Duodenal mucosa (tissue), 2 donors: ENCODE data around the gene ELMO1.

Source experiments
- H3K27ac ChIP-seq: one replicate; pipeline ENCODE4 v1.7.0; 2013; ENCODE audit warnings: low read depth, low read length
- H3K27me3 ChIP-seq, 2 donors: one replicate each; pipeline ENCODE4 v1.7.0; 2013; ENCODE audit warnings: low read length in 2 of 2, control low read depth in 1 of 2; ENCODE audit not compliant: insufficient read depth in 2 of 2, control insufficient read depth in 1 of 2
- H3K36me3 ChIP-seq, 2 donors: one replicate each; pipeline ENCODE4 v1.7.0; 2013; ENCODE audit warnings: low read length in 2 of 2, control low read depth in 1 of 2; ENCODE audit not compliant: insufficient read depth in 2 of 2, control insufficient read depth in 1 of 2
- H3K4me1 ChIP-seq, 2 donors: one replicate each; pipeline ENCODE4 v1.7.0; 2013; ENCODE audit warnings: low read length in 2 of 2, control low read depth in 1 of 2; ENCODE audit not compliant: insufficient read depth in 2 of 2, control insufficient read depth in 1 of 2
- H3K4me3 ChIP-seq, 2 donors: one replicate each; pipeline ENCODE4 v1.7.0; 2013; ENCODE audit warnings: low read length in 2 of 2, low read depth in 1 of 2
- H3K9ac ChIP-seq, 2 donors: one replicate each; pipeline ENCODE4 v1.7.0; 2013; ENCODE audit warnings: low read length in 2 of 2, low read depth in 1 of 2
- H3K9me3 ChIP-seq, 2 donors: one replicate each; pipeline ENCODE4 v1.7.0; 2013; ENCODE audit warnings: low read length in 2 of 2, control low read depth in 1 of 2; ENCODE audit not compliant: control insufficient read depth in 1 of 2

ELMO1 gene

GRCh38 chr7:36852931-36853330 is 595.7 kb downstream of the ELMO1 start:
- Histone ChIP-seq H3K9me3 (peaks cover 4 to 6% of the 10 kb centered on the region in 2 donors), H3K27me3 (no peaks in the 10 kb centered on the region), H3K9ac (no peak overlapping the region), H3K4me1 (no peaks in the 10 kb centered on the region), H3K36me3 (peaks cover 0 to 5% of the 10 kb centered on the region in 2 donors), H3K4me3 (no peak overlapping the region), H3K27ac (no peak overlapping the region)

- H3K4me3 ChIP-seq: no peak overlapping the region
- H3K36me3 ChIP-seq: peaks cover 0 to 5% of the 10 kb centered on the region in 2 donors
- H3K27me3 ChIP-seq: no peaks in the 10 kb centered on the region
- H3K27ac ChIP-seq: no peak overlapping the region
- peaks cover 4 to 9% of the 10 kb centered on the region in 2 donors for H3K9me3 ChIP-seq
- H3K4me1 ChIP-seq: no peaks in the 10 kb centered on the region
- no peak overlapping the region for H3K9ac ChIP-seq
Observed at GRCh38 chr7:36852017-36852416, 596.6 kb downstream of the ELMO1 start.

- H3K27me3 ChIP-seq: no peaks in the 10 kb centered on the region
- no peak overlapping the region for H3K9ac ChIP-seq
- H3K27ac ChIP-seq: no peak overlapping the region
- H3K9me3 ChIP-seq: peaks cover 4 to 9% of the 10 kb centered on the region in 2 donors
- H3K4me3 ChIP-seq: no peak overlapping the region
- peaks cover 0 to 5% of the 10 kb centered on the region in 2 donors for H3K36me3 ChIP-seq
- H3K4me1 ChIP-seq: no peaks in the 10 kb centered on the region
Observed at GRCh38 chr7:36851382-36851781, 597.3 kb downstream of the ELMO1 start.

- Histone ChIP-seq H3K36me3 (no peaks in the 10 kb centered on the region), H3K9ac (no peak overlapping the region), H3K27me3 (no peaks in the 10 kb centered on the region), H3K4me1 (no peaks in the 10 kb centered on the region), H3K9me3 (peaks cover 4 to 9% of the 10 kb centered on the region in 2 donors), H3K27ac (no peak overlapping the region), H3K4me3 (no peak overlapping the region)
Observed at GRCh38 chr7:36847946-36848345, 600.7 kb downstream of the ELMO1 start.

GRCh38 chr7:36844374-36844773 is 604.3 kb downstream of the ELMO1 start:
- no peak overlapping the region for H3K4me3 ChIP-seq
- H3K36me3 ChIP-seq: no peaks in the 10 kb centered on the region
- no peak overlapping the region for H3K27ac ChIP-seq
- no peak overlapping the region for H3K9ac ChIP-seq
- no peaks in the 10 kb centered on the region for H3K4me1 ChIP-seq
- peaks cover 4 to 9% of the 10 kb centered on the region in 2 donors for H3K9me3 ChIP-seq
- H3K27me3 ChIP-seq: no peaks in the 10 kb centered on the region

GRCh38 chr7:36840904-36841303 is 607.8 kb downstream of the ELMO1 start:
- Histone ChIP-seq H3K4me3 (no peak overlapping the region), H3K27me3 (no peaks in the 10 kb centered on the region)

GRCh38 chr7:36838616-36839225 is 609.9 kb downstream of the ELMO1 start:
- Histone ChIP-seq H3K36me3 (no peaks in the 10 kb centered on the region), H3K9me3 (no peaks in the 10 kb centered on the region), H3K27ac (no peak overlapping the region), H3K4me1 (no peaks in the 10 kb centered on the region), H3K9ac (no peak overlapping the region), H3K27me3 (no peaks in the 10 kb centered on the region), H3K4me3 (no peak overlapping the region)

More at GRCh38 chr7:36840904-36841303, 607.8 kb downstream of the ELMO1 start:
- no peaks in the 10 kb centered on the region for H3K36me3 ChIP-seq
- H3K9ac ChIP-seq: no peak overlapping the region
- H3K27ac ChIP-seq: no peak overlapping the region
- no peaks in the 10 kb centered on the region for H3K9me3 ChIP-seq
- H3K4me1 ChIP-seq: no peaks in the 10 kb centered on the region

- no peak overlapping the region for H3K4me3 ChIP-seq
- H3K27me3 ChIP-seq: no peaks in the 10 kb centered on the region
- H3K27ac ChIP-seq: no peak overlapping the region
- H3K4me1 ChIP-seq: no peaks in the 10 kb centered on the region
- H3K36me3 ChIP-seq: no peaks in the 10 kb centered on the region
- H3K9me3 ChIP-seq: no peaks in the 10 kb centered on the region
- no peak overlapping the region for H3K9ac ChIP-seq
Observed at GRCh38 chr7:36831049-36831448, 617.6 kb downstream of the ELMO1 start.

GRCh38 chr7:36827726-36828703 is 620.6 kb downstream of the ELMO1 start:
- Histone ChIP-seq H3K27ac (no peak overlapping the region), H3K9ac (no peak overlapping the region), H3K4me3 (no peak overlapping the region), H3K27me3 (no peaks in the 10 kb centered on the region), H3K9me3 (no peaks in the 10 kb centered on the region), H3K4me1 (no peaks in the 10 kb centered on the region), H3K36me3 (no peaks in the 10 kb centered on the region)

- Histone ChIP-seq H3K27me3 (no peaks in the 10 kb centered on the region), H3K9me3 (no peaks in the 10 kb centered on the region), H3K36me3 (no peaks in the 10 kb centered on the region), H3K4me1 (no peaks in the 10 kb centered on the region), H3K4me3 (no peak overlapping the region), H3K27ac (no peak overlapping the region), H3K9ac (no peak overlapping the region)
Observed at GRCh38 chr7:36825501-36825900, 623.2 kb downstream of the ELMO1 start.
